ENCODE measurements around the gene SSX3. TPM values are rescaled to one million over a fixed set of nuclear protein-coding genes. Genes with fewer than 3 reads are reported as not detected.
"Not testable (repeated sequence)": the region's sequence is repeated elsewhere in the genome, so short reads cannot be mapped to it uniquely, and the experiment has no call there.

The SSX3 gene, protein sequence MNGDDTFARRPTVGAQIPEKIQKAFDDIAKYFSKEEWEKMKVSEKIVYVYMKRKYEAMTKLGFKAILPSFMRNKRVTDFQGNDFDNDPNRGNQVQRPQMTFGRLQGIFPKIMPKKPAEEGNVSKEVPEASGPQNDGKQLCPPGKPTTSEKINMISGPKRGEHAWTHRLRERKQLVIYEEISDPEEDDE
- 0.16 and 0.21 TPM in 2 replicates for polyA plus RNA-seq (2012; rRNA removed)
- polyA plus RNA-seq (2012; cell fraction: cytosol; rRNA removed) = 0.05 and 0.08 TPM in 2 replicates
- 0.09 and 0.35 TPM in 2 replicates for polyA plus RNA-seq (2012; cell fraction: nucleus; rRNA removed)

DNA sequence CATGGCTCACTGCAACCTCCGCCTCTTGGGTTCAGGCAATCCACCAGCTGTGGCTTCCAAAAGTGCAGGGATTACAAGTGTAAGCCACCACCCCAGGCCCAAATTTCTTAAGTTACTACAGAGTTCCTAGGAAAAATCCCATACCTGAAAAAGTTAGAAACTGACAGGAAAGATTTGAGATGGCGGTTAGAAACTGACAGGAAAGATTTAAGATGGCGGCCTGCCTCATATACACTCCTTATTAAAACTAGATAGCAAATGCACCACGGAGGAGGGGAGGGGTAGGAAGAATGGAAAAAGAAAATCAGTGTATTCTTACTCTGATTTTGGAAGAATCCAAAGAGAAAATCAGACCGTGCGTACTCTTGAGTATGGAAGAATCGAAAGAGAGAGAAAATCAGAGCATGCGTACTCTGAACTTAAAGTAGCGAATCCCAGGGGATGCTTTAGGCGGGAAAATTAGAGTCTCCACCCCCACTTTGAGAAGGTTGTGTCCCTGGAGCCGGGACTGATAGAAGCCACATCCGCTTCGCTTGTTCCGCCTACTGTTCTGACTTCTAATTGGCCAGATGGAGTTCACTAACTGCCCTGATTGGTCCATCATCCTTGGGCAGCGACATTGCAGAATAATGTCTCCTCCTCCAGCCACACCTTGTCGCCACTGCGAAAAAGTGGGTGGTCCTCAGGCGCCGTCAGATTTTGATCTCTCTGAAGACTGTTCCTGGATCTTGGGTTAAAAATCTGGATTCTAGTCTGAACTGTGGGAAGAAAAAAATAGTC lies at the start of gene SSX3:
TSS of gene SSX3 (minus strand) at position 389 of the 780 bp plus-strand sequence. CDS start 1,454 bp downstream, outside the sequence.
- DNase-seq; H3K36me3 ChIP-seq (replicated peaks in 1 of 2; ENCODE audit: control insufficient read depth in 1 of 2, insufficient read depth in 2 of 2, low read length in 1 of 2); H3K4me3 ChIP-seq (ENCODE audit: low read depth in 2 of 2, low read length in 1 of 2); H4K20me1 ChIP-seq (ENCODE audit: insufficient read depth); CTCF ChIA-PET; H3K9me2 ChIP-seq; H3K4me1 ChIP-seq (ENCODE audit: control insufficient read depth in 1 of 2, insufficient read depth in 2 of 2, low read depth in 1 of 2, low read length in 1 of 2); H2AFZ ChIP-seq (ENCODE audit: low read depth); H3K9ac ChIP-seq; H3K4me2 ChIP-seq; POLR2A ChIA-PET; H3F3A ChIP-seq (replicated peaks; ENCODE audit: insufficient read depth); H3K79me2 ChIP-seq (ENCODE audit: insufficient read depth); H3K9me3 ChIP-seq; H3K27ac ChIP-seq (ENCODE audit: low read depth in 2 of 2, low read length in 1 of 2): not testable (repeated sequence)
- H3K27me3 ChIP-seq (ENCODE audit: insufficient read depth) = peaks cover 16% of the 10 kb centered on the region; the same call in 1 of the 2 replicates
- WGBS (ENCODE audit: low lambda C conversion rate) = 32% methylated on average over 19 of the region's 19 CpGs

- POLR2A ChIA-PET; CTCF ChIA-PET; H4K20me1 ChIP-seq (ENCODE audit: insufficient read depth); H3F3A ChIP-seq (replicated peaks; ENCODE audit: insufficient read depth); H3K9me3 ChIP-seq; H3K4me1 ChIP-seq (ENCODE audit: control insufficient read depth in 1 of 2, insufficient read depth in 2 of 2, low read depth in 1 of 2, low read length in 1 of 2); H3K27me3 ChIP-seq (ENCODE audit: insufficient read depth); DNase-seq; H2AFZ ChIP-seq (ENCODE audit: low read depth); H3K79me2 ChIP-seq (ENCODE audit: insufficient read depth); H3K9me2 ChIP-seq; H3K4me2 ChIP-seq; H3K27ac ChIP-seq (ENCODE audit: low read depth in 2 of 2, low read length in 1 of 2); H3K9ac ChIP-seq; H3K4me3 ChIP-seq (ENCODE audit: low read depth in 2 of 2, low read length in 1 of 2); H3K36me3 ChIP-seq (replicated peaks in 1 of 2; ENCODE audit: control insufficient read depth in 1 of 2, insufficient read depth in 2 of 2, low read length in 1 of 2): not testable (repeated sequence)
- 13% methylated on average over 1 of the region's 1 CpG for WGBS (ENCODE audit: low lambda C conversion rate)
Measured at GRCh38 chrX:48397825-48398224, 41.3 kb upstream of the SSX3 start.

- POLR2A ChIA-PET; H3K9ac ChIP-seq; H2AFZ ChIP-seq (ENCODE audit: low read depth); CTCF ChIA-PET; H3K4me1 ChIP-seq (ENCODE audit: control insufficient read depth in 1 of 2, insufficient read depth in 2 of 2, low read depth in 1 of 2, low read length in 1 of 2); H3K79me2 ChIP-seq (ENCODE audit: insufficient read depth); DNase-seq; H4K20me1 ChIP-seq (ENCODE audit: insufficient read depth); H3K27me3 ChIP-seq (ENCODE audit: insufficient read depth); H3K4me3 ChIP-seq (ENCODE audit: low read depth in 2 of 2, low read length in 1 of 2); H3K36me3 ChIP-seq (replicated peaks in 1 of 2; ENCODE audit: control insufficient read depth in 1 of 2, insufficient read depth in 2 of 2, low read length in 1 of 2); H3K4me2 ChIP-seq; H3K9me3 ChIP-seq; H3K27ac ChIP-seq (ENCODE audit: low read depth in 2 of 2, low read length in 1 of 2); H3F3A ChIP-seq (replicated peaks; ENCODE audit: insufficient read depth); H3K9me2 ChIP-seq: not testable (repeated sequence)
- WGBS (ENCODE audit: low lambda C conversion rate) = 6% methylated on average over 2 of the region's 2 CpGs
Measured at GRCh38 chrX:48396931-48397330, 40.4 kb upstream of the SSX3 start.

- H2AFZ ChIP-seq (ENCODE audit: low read depth); DNase-seq; H3K9ac ChIP-seq; H3K9me3 ChIP-seq; CTCF ChIA-PET; H3K4me2 ChIP-seq; H3K79me2 ChIP-seq (ENCODE audit: insufficient read depth); H4K20me1 ChIP-seq (ENCODE audit: insufficient read depth); H3K9me2 ChIP-seq; H3K36me3 ChIP-seq (replicated peaks in 1 of 2; ENCODE audit: control insufficient read depth in 1 of 2, insufficient read depth in 2 of 2, low read length in 1 of 2); H3K27ac ChIP-seq (ENCODE audit: low read depth in 2 of 2, low read length in 1 of 2); H3K4me1 ChIP-seq (ENCODE audit: control insufficient read depth in 1 of 2, insufficient read depth in 2 of 2, low read depth in 1 of 2, low read length in 1 of 2); H3F3A ChIP-seq (replicated peaks; ENCODE audit: insufficient read depth); H3K4me3 ChIP-seq (ENCODE audit: low read depth in 2 of 2, low read length in 1 of 2); H3K27me3 ChIP-seq (ENCODE audit: insufficient read depth); POLR2A ChIA-PET: not testable (repeated sequence)
- WGBS (ENCODE audit: low lambda C conversion rate) = no CpG with 5 or more reads among the region's 16 CpGs
Measured at GRCh38 chrX:48383239-48383638, 26.7 kb upstream of the SSX3 start, which contains the start of gene SSX4. Gene SSX4, plus strand, starts transcription at chrX:48383539. Its CDS starts 515 bp downstream, at chrX:48384054.

DNA sequence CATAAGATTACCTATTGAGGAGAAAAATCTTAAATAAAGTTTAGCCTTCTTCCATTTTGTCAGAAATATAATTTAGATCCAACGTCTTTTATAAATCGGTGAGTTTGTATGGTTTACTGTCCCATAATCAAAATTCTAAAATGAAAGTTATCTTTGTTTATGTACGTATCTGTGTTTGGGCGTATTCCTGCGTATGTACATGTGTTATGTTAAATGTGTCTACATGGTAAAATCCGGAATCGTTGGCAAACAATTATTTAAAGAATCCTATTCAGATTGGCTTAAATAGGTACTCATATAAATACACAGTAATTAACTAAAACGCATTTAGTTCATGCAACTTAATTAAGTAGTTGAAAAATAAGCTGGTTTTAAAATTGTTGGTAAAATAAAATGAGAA lies 13.9 kb upstream of the SSX3 start:
- H3K9me3 ChIP-seq; H4K20me1 ChIP-seq (ENCODE audit: insufficient read depth); H3K36me3 ChIP-seq (replicated peaks in 1 of 2; ENCODE audit: control insufficient read depth in 1 of 2, insufficient read depth in 2 of 2, low read length in 1 of 2); H3K27me3 ChIP-seq (ENCODE audit: insufficient read depth); H3K4me3 ChIP-seq (ENCODE audit: low read depth in 2 of 2, low read length in 1 of 2); H3K27ac ChIP-seq (ENCODE audit: low read depth in 2 of 2, low read length in 1 of 2); H3K4me2 ChIP-seq; H3K4me1 ChIP-seq (ENCODE audit: control insufficient read depth in 1 of 2, insufficient read depth in 2 of 2, low read depth in 1 of 2, low read length in 1 of 2); H3F3A ChIP-seq (replicated peaks; ENCODE audit: insufficient read depth); H2AFZ ChIP-seq (ENCODE audit: low read depth); H3K9me2 ChIP-seq; CTCF ChIA-PET; H3K79me2 ChIP-seq (ENCODE audit: insufficient read depth); DNase-seq; POLR2A ChIA-PET; H3K9ac ChIP-seq: not testable (repeated sequence)
- no CpG with 5 or more reads among the region's 8 CpGs for WGBS (ENCODE audit: low lambda C conversion rate)

GRCh38 chrX:48367717-48368408 lies 11.4 kb upstream of the SSX3 start:
- not testable (repeated sequence) for H2AFZ ChIP-seq (ENCODE audit: low read depth)
- WGBS (ENCODE audit: low lambda C conversion rate) = no CpG with 5 or more reads among the region's 12 CpGs

More at GRCh38 chrX:48367717-48368408, 11.4 kb upstream of the SSX3 start:
- H3K4me1 ChIP-seq (ENCODE audit: control insufficient read depth in 1 of 2, insufficient read depth in 2 of 2, low read depth in 1 of 2, low read length in 1 of 2); H3K79me2 ChIP-seq (ENCODE audit: insufficient read depth); H3K4me3 ChIP-seq (ENCODE audit: low read depth in 2 of 2, low read length in 1 of 2); H3K27me3 ChIP-seq (ENCODE audit: insufficient read depth); H3F3A ChIP-seq (replicated peaks; ENCODE audit: insufficient read depth); H3K4me2 ChIP-seq; CTCF ChIA-PET; H4K20me1 ChIP-seq (ENCODE audit: insufficient read depth); H3K36me3 ChIP-seq (replicated peaks in 1 of 2; ENCODE audit: control insufficient read depth in 1 of 2, insufficient read depth in 2 of 2, low read length in 1 of 2); DNase-seq; H3K27ac ChIP-seq (ENCODE audit: low read depth in 2 of 2, low read length in 1 of 2); H3K9me3 ChIP-seq; H3K9ac ChIP-seq; POLR2A ChIA-PET; H3K9me2 ChIP-seq: not testable (repeated sequence)

Data from SK-N-SH (cell line).